ENCODE measurements around the gene BRWD1.
"Not testable (repeated sequence)": the region's sequence is repeated elsewhere in the genome, so short reads cannot be mapped to it uniquely, and the experiment has no call there.

BRWD1 gene

DNA sequence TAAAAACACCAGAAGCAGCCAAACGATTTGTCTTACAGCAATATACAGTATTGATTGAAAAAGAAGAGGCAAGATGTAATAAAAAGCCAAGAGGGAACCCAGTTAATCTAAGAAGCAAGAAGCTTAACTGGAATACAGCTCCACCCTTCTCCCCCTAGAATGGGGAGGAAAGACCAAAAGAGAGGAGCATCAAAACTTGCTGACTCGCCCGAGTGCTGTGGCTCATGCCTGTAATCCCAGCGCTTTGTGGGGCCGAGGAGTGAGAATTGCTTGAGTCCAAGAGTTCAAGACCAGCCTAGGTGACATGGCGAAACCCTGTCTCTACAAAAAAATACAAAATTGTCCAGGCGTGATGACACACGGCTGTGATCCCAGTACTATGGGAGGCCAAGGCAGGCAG is 32.2 kb downstream of the BRWD1 start:
- DNase-seq, result no peak

DNA sequence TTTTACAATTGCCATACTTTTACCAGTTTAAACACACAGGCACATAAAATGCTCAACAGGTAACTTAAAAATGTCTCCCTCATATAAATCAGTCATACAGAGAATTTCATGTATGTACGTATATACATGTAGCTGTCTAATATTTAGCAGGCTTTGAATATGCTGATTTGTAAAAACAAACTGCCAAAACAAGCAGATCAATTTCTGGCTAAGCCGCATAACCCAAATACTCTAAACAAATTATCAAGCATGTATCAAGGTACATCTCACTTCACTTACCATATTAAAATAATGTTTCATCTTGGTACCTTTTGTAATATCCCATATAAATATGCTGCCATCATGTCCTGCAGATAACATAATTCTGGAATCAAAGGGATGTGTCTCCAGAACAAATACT is 43.8 kb downstream of the BRWD1 start:
- DNase-seq, result no peak

- no peak for DNase-seq
These were observed 47.8 kb downstream of the BRWD1 start for GRCh38 chr21:39265603-39266002.

- no peak for DNase-seq
These were observed 50.1 kb downstream of the BRWD1 start for GRCh38 chr21:39263372-39263771.

- no peak for DNase-seq
These were observed 55.2 kb downstream of the BRWD1 start for GRCh38 chr21:39258207-39258606.

DNA sequence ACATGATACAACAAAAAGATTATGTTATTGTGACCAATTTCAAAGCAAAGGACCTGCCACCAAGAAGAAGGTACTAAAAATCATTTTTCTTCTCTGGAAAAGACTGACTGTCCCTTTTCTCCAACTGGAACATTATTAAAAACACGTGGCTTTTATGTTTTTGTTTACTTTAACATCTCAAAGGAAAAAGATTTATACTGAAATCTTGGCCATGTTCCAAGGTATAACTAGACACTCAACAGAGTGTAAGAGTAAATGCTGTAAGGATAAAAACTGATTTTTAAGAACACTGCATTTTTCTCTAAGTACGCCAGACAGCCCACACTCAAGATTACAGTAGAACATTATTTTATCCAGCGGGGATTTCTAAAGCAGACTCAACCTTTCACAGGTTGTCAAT is 62.1 kb downstream of the BRWD1 start:
- DNase-seq, result no peak

DNA sequence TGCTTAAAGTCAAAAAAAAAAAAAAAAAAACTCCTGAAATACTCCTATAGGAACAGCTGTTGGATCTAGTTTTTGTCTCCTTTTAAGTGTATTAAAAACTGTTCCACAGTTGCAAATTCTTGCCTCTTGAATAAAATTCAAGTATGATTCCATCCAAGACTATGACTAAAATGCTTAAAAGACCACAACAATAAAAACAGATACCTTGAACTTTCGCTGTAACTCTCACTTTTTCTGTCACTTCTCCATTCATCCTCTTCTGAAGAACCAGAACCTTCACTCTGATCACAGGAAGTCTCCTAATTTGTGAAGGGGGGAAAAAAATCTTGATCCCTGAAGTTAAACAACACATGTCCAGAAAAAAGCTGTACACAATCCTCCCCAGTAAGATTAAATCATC is 75.2 kb downstream of the BRWD1 start:
- no peak for DNase-seq

DNA sequence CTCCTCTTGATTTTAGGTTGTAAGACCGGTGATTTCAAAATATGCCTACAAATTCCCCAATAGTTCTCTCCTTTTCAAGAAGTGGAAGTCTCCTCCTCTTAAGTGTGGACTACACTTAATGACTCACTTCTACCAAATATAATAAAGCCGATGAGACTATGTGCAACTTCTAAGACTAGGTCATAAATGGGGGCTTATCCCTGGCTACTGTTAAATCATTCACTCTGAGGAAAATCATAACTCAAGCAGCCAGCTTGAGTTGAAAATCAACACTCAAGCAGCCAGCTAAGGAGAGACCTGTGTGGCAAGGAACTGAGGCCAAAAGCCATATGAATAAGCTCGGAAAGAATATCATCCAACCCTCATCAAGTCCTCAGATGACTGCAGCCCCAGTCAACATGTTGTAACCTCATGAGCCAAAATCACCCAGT is 80.6 kb downstream of the BRWD1 start:
- no peak for DNase-seq

DNA sequence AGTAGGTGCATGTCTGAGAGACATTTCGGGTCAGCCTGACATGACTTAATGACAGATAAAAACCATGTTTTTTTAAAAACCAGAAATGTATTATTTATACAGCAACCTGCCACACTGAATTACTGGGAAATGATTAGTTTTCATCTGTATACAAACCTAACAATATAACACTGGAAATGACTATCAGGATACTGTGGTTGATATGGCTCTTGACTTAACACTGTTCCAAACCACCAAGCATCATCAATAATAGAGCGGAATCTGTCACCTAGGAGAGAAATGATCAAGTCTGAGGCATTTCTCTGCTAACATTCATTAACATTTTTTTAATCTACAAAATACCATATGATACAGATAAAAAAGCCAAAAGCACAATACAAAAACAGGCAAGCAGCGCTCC is 88.5 kb downstream of the BRWD1 start:
- no peak for DNase-seq

GRCh38 chr21:39221997-39222486 is 91.4 kb downstream of the BRWD1 start:
- DNase-seq, result no peak

DNA sequence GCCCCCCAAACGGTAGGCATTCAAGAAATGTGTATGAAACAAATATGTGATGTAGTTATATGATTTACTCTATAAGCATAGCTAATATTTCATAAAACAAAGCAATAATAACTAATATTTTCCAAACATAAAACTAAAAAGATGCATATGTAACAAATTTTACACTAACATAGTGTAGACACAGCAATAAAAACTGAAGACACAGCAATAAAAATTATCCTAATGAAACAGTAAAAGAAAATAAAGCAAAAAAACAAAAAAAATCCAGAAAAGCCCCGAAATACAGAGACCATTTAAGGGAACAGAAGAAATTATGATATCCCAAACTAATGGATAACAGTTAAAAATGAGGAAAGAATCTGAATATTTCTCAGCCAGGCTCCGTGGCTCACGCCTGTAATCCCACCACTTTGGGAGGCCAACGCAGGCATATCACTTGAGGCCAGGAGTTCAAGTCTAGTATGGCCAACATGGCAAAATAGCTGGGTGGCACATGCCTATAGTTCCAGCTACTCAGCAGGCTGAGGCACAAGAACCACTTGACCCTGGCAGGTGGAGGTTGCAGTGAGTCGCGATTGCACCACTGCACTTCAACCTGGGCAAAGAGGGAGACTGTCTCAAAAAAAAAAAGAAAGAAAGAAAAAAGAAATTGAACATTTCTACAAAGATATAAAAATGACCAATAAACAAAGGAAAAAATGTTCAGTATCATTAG is 92.0 kb downstream of the BRWD1 start:
- DNase-seq, result no peak

- not testable (repeated sequence) for DNase-seq
These were observed 92.6 kb downstream of the BRWD1 start for GRCh38 chr21:39220875-39221274.

GRCh38 chr21:39220150-39220549 is 93.3 kb downstream of the BRWD1 start:
- no peak for DNase-seq

- DNase-seq, result no peak
These were observed 95.4 kb downstream of the BRWD1 start for GRCh38 chr21:39218082-39218409.

- no peak for DNase-seq
These were observed 95.9 kb downstream of the BRWD1 start for GRCh38 chr21:39217356-39218081.

DNA sequence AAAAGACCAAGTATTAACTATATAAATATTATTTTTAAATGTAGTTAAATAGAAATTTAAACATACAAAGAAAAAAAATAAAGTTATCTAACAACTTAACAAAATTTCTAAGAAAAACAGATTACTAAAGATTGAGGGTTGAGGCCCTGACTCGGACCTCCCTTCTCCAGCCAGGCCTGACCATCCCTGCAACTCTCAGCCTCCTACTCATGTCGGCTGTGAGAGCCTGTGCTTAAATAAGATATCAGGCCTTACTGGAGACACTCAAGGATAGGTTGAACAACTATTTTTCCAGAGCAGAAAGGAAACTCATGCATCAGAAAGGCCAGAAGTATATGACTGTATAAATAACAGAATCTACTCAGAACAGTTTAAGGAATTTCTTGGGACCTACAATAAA is 97.1 kb downstream of the BRWD1 start:
- DNase-seq, result no peak

- no peak for DNase-seq
These were observed 98.4 kb downstream of the BRWD1 start for GRCh38 chr21:39215078-39215477.

- no peak for DNase-seq
These were observed 104.1 kb downstream of the BRWD1 start for GRCh38 chr21:39209334-39209688.

DNA sequence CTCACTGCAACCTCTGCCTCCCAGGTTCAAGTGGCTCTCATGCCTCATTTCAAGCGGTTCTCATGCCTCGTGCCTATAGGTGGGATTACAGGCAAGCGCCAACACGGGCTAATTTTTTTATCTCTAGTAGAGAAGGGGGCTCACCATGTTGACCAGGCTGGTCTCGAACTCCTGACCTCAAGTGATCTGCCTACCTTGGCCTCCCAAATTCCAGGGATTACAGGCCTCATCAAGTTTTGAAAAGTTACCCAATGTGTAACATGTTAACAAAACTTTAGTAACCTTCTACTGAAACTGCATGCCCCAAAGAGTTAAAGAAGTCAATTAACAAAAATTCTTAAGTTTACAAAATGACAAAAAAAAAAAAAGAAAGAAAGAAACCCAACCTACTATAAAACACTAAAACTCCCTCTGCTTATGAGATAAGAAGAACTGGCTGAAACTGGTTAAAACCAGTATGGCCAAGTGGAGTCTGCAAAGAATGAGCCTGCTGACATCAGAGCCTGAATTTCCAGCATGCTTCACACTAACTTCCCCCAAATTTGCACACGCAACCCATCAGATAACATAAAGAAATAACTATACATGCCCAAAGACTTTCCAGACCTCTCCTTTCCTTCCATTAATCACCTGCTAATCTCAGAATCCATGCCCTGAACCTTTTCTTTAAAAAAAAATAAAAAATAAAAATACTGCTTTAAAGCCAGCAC is 104.7 kb downstream of the BRWD1 start:
- DNase-seq, result no peak

GRCh38 chr21:39204134-39204533 is 109.3 kb downstream of the BRWD1 start:
- DNase-seq, result no peak

GRCh38 chr21:39198800-39199199 is 114.6 kb downstream of the BRWD1 start:
- no peak for DNase-seq

DNA sequence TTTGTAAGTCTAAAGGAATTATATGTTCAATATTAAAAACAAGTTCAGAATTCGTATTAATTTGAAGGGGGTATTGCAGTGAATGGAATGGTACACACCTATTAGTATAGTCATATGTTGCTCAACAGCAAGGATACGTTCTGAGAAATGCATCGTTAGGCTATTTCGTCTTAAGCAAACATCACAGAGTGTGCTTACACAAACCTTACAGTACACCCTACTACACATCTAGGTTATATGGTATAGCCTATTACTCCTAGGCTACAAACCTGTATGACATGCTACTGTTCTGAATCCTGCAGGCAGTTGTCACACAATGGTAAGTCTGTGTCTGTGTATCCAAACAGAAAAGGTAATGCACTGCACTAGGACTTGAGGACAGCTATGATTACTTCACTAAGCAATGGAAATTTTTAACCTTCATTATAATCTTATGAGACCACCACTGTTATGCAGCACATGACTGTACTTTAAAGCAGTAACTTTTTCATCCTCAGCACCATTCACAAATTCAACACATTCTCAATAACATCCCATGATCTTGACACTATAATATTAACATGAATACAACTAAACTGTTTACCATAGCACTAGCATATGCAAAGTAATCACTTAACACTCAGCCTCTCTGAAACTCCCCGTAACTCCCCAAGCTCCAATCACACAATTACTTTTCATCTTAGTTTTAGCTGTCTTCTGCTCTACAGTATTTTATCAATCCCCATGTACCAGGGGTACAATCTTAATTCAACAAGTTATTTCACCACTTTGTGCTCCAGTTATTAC is 115.8 kb downstream of the BRWD1 start:
- DNase-seq, result no peak

- no peak for DNase-seq
These were observed 116.6 kb downstream of the BRWD1 start for GRCh38 chr21:39196838-39197237.

Measured in stimulated activated CD8-positive, alpha-beta memory T cell treated with anti-CD3 and anti-CD28 coated beads, Interleukin-4, amount 100 ng/mL, for 48 hours (primary cell).